NCI-H1105 (cell line): ENCODE data around the gene TAF1B.

Experiments used
- DNase-seq: peaks from one replicate; lab custom pipeline; 2025; lab: John Stamatoyannopoulos, UW

Gene TAF1B

DNA sequence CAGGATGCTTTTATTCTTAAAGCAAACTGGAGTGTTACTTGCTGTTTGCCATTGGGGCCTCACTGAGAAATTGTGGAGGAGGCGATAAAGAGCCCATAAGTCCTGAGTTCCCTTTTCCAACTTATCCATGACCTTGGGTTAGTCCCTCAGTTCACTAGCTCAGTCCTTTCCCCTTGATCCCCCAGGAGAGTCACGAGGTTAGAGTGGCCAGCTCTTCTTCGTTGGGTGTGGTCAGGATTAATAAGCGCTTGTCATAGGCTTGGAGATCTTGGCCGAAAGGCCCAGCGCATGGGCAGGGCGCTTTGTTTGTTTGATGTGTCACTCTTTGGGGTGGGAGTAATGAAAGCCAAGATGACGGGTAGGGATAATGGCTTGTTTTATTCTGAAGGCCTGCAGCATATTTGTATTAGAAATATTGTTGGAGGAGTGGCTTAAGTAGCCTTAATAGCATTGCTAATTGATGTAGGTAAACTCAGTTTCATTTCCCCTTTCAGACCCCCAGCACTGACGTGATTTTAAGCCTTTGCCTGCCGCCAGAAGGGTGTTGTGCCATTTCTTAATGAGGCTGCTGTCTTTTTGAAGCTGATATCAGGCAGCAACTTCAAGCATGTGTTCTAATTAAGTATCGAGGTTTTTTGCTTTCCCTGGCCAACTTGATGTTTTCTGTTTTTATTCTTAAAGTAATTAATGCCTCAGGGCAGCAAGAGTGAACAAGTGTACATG, 123.9 kb downstream of the TAF1B start:
- DNase-seq = no peak

- no peak for DNase-seq
Measured at GRCh38 chr2:9968553-9969497, 125.6 kb downstream of the TAF1B start.

- no peak for DNase-seq
Measured at GRCh38 chr2:9970200-9971044, 127.1 kb downstream of the TAF1B start.

DNA sequence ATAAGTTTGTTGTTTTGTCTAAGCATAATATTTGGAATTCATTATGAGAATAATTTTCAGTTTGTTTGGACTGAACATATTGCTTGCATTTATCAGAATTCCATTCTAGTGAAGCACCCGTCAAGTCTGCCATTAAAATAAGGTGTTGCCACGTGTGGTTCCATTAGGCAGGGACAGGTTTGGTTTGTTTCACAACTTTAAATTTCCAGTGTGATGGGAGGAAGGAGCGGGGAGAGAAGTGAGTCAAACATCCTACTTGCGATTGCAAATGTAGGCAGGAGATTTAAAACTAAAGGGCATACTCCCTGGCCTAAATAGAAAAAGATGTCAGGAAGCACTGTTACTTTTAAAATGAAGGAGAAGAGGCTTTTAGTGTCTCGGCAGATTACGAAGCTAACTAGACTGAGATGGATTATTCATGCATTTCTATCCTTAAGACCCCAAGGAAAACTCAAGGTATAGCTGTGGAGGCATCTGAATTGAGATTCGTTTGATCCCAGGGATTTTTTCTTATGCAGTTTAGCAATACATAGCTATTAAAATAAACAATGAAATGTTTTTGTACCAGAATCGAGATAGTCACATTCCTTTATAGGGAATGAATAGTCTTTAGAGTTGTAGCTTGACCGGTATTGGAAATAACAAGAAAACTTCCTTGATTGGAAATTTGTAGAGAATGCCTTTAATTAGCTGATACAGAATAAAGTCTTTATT, 128.0 kb downstream of the TAF1B start:
- no peak for DNase-seq

- DNase-seq = no peak
Measured at GRCh38 chr2:9971890-9972289, 128.6 kb downstream of the TAF1B start.

DNA sequence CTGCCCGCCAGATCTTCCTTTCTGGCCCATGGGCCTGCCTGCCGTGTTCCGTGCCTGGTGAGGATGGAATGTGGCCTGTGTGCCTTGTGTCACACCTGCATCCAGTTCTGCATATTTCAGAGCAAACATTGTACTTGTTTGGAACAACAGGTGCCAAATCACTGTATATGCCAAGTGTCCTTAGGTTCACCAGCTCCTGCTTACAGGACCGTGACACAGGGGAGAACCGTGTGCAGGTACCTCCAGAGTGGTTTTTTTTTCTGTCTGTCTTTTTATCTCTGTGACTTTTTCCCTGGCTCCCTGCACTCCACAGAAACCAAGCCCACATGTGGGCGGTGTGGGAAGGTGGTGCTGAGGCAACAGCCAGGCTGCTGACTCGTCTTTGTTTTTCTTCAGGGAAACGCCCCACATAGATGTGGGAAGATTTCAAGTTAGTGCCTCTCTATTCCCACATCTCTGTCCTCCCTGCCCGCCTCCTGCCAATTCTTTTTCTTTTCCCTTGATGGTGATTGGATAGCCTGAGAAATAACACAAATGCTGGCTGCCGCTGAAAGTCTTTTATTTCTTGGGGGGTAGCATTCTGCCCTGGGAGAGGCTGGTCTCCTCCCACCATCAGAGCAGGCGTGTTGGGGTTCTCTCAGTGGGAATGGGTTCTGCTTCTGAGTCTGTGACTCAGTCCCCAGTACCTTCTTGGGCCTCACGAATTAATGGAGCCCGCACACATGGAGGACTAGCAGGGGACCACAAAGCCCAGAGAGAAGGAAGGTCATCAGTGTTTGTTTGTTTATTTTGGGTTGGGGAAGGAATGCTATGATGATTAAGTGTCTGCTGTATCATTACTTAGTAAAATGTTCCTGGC, 129.6 kb downstream of the TAF1B start:
- no peak for DNase-seq

GRCh38 chr2:9973690-9974089, 130.4 kb downstream of the TAF1B start:
- DNase-seq = no peak

DNA sequence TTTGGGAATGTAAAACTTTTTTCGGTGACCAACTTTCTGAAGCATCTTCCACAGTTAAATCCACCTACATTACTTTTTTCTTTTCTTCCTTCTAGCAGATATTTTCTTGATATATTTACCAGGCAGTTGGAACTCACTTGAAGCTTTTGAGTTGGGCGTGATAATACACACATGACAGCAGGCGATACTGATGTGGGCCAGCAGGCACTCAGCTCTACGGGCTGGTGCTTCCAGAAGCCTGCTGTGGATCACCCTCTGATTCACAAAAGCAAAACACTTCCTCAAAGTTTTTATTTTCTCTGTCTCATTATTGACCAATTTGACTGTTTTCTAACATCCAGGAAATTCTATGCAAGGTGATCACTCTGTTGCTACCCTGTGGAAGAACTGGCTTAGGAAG, 131.1 kb downstream of the TAF1B start:
- no peak for DNase-seq

GRCh38 chr2:9975328-9975727, 132.1 kb downstream of the TAF1B start:
- no peak for DNase-seq

DNA sequence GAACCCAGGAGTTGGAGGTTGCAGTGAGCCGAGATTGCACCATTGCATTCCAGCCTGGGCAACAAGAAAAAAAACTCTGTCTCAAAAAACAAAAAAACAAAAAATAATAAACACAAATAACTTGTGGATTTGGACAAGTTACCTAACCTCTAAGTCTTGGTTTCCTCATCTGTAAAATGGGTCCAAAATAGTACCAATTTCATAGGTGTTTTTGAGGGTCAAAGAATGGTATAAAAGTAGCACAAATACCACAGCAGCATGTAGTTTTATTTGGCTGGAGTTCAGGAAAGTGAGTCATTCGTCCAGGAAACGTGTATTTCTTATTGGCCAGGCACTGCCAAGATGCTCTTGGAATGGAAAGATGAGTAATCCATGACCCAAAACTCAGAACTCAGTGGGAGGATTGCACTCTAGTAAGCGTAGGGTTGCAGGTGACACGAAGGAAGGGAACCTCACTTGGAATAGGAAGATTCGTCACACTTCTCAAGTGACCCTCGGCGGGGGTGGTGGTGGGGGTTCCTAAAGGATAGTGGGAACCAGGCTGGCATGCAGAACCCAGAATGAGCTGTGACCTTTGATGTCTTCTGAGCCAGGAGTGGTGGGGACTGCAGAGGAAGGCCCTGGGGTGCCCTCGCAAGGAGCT, 132.7 kb downstream of the TAF1B start:
- DNase-seq = no peak

- no peak for DNase-seq
Measured at GRCh38 chr2:9979977-9980376, 136.7 kb downstream of the TAF1B start.

GRCh38 chr2:9980520-9980919, 137.2 kb downstream of the TAF1B start:
- no peak for DNase-seq

- DNase-seq = no peak
Measured at GRCh38 chr2:9981655-9982054, 138.4 kb downstream of the TAF1B start.

DNA sequence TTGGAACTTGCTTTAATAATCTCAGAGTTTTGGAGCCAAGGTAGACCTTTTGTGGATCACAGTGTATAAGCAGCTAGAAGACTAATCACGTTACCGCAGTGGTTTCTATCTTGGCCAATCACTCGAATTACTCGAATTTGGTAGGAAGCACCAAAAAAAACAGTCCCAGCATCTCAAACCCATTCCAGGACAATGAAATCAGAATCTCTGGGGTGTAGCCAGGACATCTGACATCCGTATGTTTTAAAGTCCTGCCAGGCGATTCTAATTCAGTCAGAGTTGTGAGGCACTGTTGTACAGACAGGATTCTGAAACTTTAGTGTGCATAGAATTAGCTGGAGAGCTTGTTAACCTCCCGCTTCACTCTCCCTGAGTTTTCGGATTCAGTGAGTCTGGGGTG, 139.0 kb downstream of the TAF1B start:
- DNase-seq = no peak

GRCh38 chr2:9982891-9983290, 139.6 kb downstream of the TAF1B start:
- DNase-seq = no peak

GRCh38 chr2:9983401-9984216, 140.3 kb downstream of the TAF1B start:
- no peak for DNase-seq
